HepG2 (cell line): ENCODE data around the gene OLFM2. TPM values are rescaled to one million over a fixed set of nuclear protein-coding genes. Genes with fewer than 3 reads are reported as not detected.

ENCODE experiments used
- ATAC-seq: fragments of 200-7000 bp; cut with Tn5 transposase; 3 replicates; pipeline ENCODE4 v1.9.1; 2020; ENCODE audit warnings: mild to moderate bottlenecking, moderate library complexity
- BruUV-seq: library from RNA; stranded (reverse); fragments of 400-500 nt; replicated peaks from 2 replicates; lab custom pipeline; 2021; lab: Mats Ljungman, UMichigan
- CTCF ChIA-PET: fragments of 300-600 bp; formaldehyde crosslinking; extraction: SDS; loops from one replicate; lab custom pipeline; 2021; ENCODE audit warnings: low total read pairs, inconsistent platforms, low intra/inter-chr PET ratio; lab: Yijun Ruan, JAX
- POLR2A ChIA-PET: fragments of 350-600 bp; sonication (Branson Sonifier 250); formaldehyde crosslinking; loops from one replicate; lab custom pipeline; 2020; ENCODE audit warnings: antibody characterized with exemption, inconsistent platforms; lab: Yijun Ruan, JAX
- DNase-seq: peaks from one replicate; pipeline ENCODE4 v3.0.0-alpha.2; 2015; ENCODE audit warnings: low spot score
- FAIRE-seq: peaks from 3 replicates; lab custom pipeline; 2011; peaks lifted over from hg19 to GRCh38; lab: Jason Lieb, UNC
- H2AFZ ChIP-seq: one replicate; pipeline ENCODE4 v1.6.1; 2011; ENCODE audit warnings: low read length, inconsistent platforms
- H3K27ac ChIP-seq: fragments of 300-600 bp; 3 replicates; pipeline ENCODE4 v1.8.0; 2011; ENCODE audit warnings: mixed run types, mild to moderate bottlenecking, mixed read lengths, low read length, inconsistent platforms; ENCODE audit not compliant: insufficient read depth; ENCODE audit errors: extremely low read length
- H3K27me3 ChIP-seq, 2 experiments: fragments of 200-600 bp in 1 of 2; 2 replicates in 1 of 2; 3 replicates in 1 of 2; pipeline versions ENCODE4 v1.6.0 to v1.8.0; 2011; ENCODE audit warnings: low read length in 2 of 2, mild to moderate bottlenecking in 2 of 2, moderate library complexity in 2 of 2, inconsistent platforms in 1 of 2; ENCODE audit not compliant: insufficient read depth in 2 of 2, control insufficient read depth in 1 of 2
- H3K36me3 ChIP-seq, 2 experiments: fragments of 200-600 bp in 1 of 2; replicated peaks in 1 of 2; 2 replicates in 1 of 2; 3 replicates in 1 of 2; pipeline versions ENCODE4 v1.5.1 to v1.8.0; 2011; ENCODE audit warnings: low read length in 2 of 2, inconsistent platforms in 1 of 2; ENCODE audit not compliant: insufficient read depth in 2 of 2, control insufficient read depth in 1 of 2
- H3K4me1 ChIP-seq: 2 replicates; pipeline ENCODE4 v1.5.1; 2012; ENCODE audit warnings: low read length, inconsistent platforms; ENCODE audit not compliant: insufficient read depth
- H3K4me2 ChIP-seq: 2 replicates; pipeline ENCODE4 v1.6.0; 2011; ENCODE audit warnings: low read depth, low read length, inconsistent platforms
- H3K4me3 ChIP-seq, 3 experiments: fragments of 200-600 bp in 1 of 3; sonication (generic), shearing (Covaris generic) in 1 of 3; replicated peaks in 1 of 3; 2 replicates each; pipeline ENCODE4 v1.5.1; 2011 to 2016; ENCODE audit warnings: low read length in 3 of 3, inconsistent platforms in 2 of 3, low read depth in 2 of 3, mild to moderate bottlenecking in 2 of 3, control low read depth in 1 of 3, mixed read lengths in 1 of 3; ENCODE audit not compliant: insufficient read depth in 1 of 3
- H3K79me2 ChIP-seq: one replicate; pipeline ENCODE4 v1.6.1; 2011; ENCODE audit warnings: low read length, inconsistent platforms; ENCODE audit not compliant: insufficient read depth
- H3K9ac ChIP-seq: 2 replicates; pipeline ENCODE4 v1.6.0; 2011; ENCODE audit warnings: mild to moderate bottlenecking, low read depth, low read length, inconsistent platforms; ENCODE audit not compliant: insufficient read depth
- H3K9me3 ChIP-seq: 2 replicates; pipeline ENCODE4 v1.5.1; 2012; ENCODE audit warnings: mild to moderate bottlenecking, low read length
- H4K20me1 ChIP-seq: 2 replicates; pipeline ENCODE4 v1.6.0; 2011; ENCODE audit warnings: inconsistent platforms, mild to moderate bottlenecking, low read length, moderate library complexity; ENCODE audit not compliant: insufficient read depth
- CC2D1A ChIP-seq: sonication (generic); formaldehyde crosslinking; IDR thresholded peaks from 2 replicates; pipeline ENCODE4 v1.8.1; 2023; ENCODE audit warnings: mild to moderate bottlenecking, missing genetic modification reagents
- FOXA1 ChIP-seq, 2 experiments: fragments of 450-650 bp in 1 of 2; sonication (generic) in 1 of 2; formaldehyde crosslinking in 1 of 2; IDR thresholded peaks; 2 replicates each; pipeline versions ENCODE4 v1.4.0 to v1.6.1; 2016 to 2020; ENCODE audit warnings: missing genetic modification reagents in 1 of 2
- HNRNPUL1 ChIP-seq: fragments of 200-400 bp; formaldehyde crosslinking; IDR thresholded peaks from 2 replicates; pipeline ENCODE4 v1.6.1; 2017; ENCODE audit warnings: low read depth, mild to moderate bottlenecking, low read length, moderate library complexity
- TRAFD1 ChIP-seq: sonication (generic); formaldehyde crosslinking; IDR thresholded peaks from 2 replicates; pipeline ENCODE4 v1.5.1; 2020; ENCODE audit warnings: missing genetic modification reagents, mild to moderate bottlenecking, borderline replicate concordance
- ZNF180 ChIP-seq: sonication (generic); formaldehyde crosslinking; IDR thresholded peaks from 2 replicates; pipeline ENCODE4 v1.4.0; 2020; ENCODE audit warnings: low read depth, missing genetic modification reagents, borderline replicate concordance
- ZNF569 ChIP-seq: sonication (generic); formaldehyde crosslinking; IDR thresholded peaks from 2 replicates; pipeline ENCODE4 v1.5.0; 2020; ENCODE audit warnings: mild to moderate bottlenecking, missing genetic modification reagents, moderate library complexity, borderline replicate concordance
- ZNF629 ChIP-seq: sonication (generic); formaldehyde crosslinking; conservative IDR thresholded peaks from 2 replicates; pipeline ENCODE4 v1.5.0; 2020; ENCODE audit warnings: missing genetic modification reagents
- ZNF879 ChIP-seq: sonication (generic); formaldehyde crosslinking; IDR thresholded peaks from 2 replicates; pipeline ENCODE4 v1.8.1; 2023; ENCODE audit warnings: missing genetic modification reagents
- WGBS: methylation state at CpG from one replicate; pipeline ENCODE4 v1.1.6; 2017; ENCODE audit warnings: low lambda C conversion rate; 5-methylcytosine and 5-hydroxymethylcytosine counted together
- in situ Hi-C: cut with HindIII; loops from 2 replicates; pipeline ENCODE4 v1.10.0; 2017; ENCODE audit warnings: low pct_unique_long_range_greater_than_20kb; ENCODE audit not compliant: extremely low pct_ligation_motif_present
- intact Hi-C: fragments of 100-400 bp; cut with micrococcal nuclease; formaldehyde crosslinking; loops from one replicate; pipeline ENCODE4 v1.10.0; 2022; ENCODE audit not compliant: unreplicated experiment
- polyA plus RNA-seq, 8 experiments: library from polyadenylated mRNA; depleted of rRNA in 3 of 8; stranded (reverse) in 7 of 8; unstranded in 1 of 8; fragments of >200 nt; fragmentation: Illumina TruSeq in 4 of 8; extraction: Trizol in 4 of 8; gene quantifications; 2 replicates each; pipeline versions ENCODE4 v1.2.1 to v1.2.3, GENCODE V29; 2011 to 2016; ENCODE audit warnings: low read depth in 4 of 8, missing spikeins in 1 of 8, mixed read lengths in 1 of 8; ENCODE audit not compliant: insufficient read depth in 1 of 8
- total RNA-seq, 5 experiments: library from RNA; depleted of rRNA; stranded (reverse); fragments of >200 nt; fragmentation: Illumina TruSeq; extraction: Trizol; gene quantifications; 2 replicates each; pipeline ENCODE4 v1.2.3, GENCODE V29; 2016; ENCODE audit warnings: low read depth in 1 of 5
- TF ChIP-seq, protein P1 (sequence below): sonication (generic); formaldehyde crosslinking; IDR thresholded peaks from 2 replicates; pipeline ENCODE4 v1.4.0; 2020; ENCODE audit warnings: low read depth, missing genetic modification reagents

OLFM2 gene
- total and polyA plus RNA-seq, 2 of the 13 experiments (the other 11 are each of a cell fraction or from before 2014, with no cell fraction given), result 0.20 to 0.51 TPM

DNA sequence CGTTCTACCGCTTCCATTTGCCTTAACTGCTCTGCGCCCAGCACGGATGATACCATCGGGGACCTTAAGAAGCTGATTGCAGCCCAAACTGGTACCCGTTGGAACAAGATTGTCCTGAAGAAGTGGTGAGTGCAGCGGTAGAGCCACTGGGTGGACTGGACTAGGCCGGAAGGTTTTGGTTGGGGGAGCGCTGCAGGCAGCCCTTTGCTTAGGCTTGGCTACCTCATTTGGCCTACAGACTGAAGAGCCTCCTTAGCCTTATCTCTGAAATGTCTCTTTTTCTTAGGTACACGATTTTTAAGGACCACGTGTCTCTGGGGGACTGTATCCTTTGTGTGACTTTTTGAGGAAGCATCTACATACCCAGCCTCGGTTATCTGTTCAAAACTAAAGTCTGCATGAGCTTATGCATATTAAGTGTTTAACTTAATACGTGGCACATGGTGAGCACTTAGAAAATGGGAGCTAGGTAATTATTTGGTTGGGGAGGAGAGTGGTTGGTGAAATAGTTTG is 107.7 kb downstream of the OLFM2 start (continued):
- TF ChIP-seq, protein P1, sequence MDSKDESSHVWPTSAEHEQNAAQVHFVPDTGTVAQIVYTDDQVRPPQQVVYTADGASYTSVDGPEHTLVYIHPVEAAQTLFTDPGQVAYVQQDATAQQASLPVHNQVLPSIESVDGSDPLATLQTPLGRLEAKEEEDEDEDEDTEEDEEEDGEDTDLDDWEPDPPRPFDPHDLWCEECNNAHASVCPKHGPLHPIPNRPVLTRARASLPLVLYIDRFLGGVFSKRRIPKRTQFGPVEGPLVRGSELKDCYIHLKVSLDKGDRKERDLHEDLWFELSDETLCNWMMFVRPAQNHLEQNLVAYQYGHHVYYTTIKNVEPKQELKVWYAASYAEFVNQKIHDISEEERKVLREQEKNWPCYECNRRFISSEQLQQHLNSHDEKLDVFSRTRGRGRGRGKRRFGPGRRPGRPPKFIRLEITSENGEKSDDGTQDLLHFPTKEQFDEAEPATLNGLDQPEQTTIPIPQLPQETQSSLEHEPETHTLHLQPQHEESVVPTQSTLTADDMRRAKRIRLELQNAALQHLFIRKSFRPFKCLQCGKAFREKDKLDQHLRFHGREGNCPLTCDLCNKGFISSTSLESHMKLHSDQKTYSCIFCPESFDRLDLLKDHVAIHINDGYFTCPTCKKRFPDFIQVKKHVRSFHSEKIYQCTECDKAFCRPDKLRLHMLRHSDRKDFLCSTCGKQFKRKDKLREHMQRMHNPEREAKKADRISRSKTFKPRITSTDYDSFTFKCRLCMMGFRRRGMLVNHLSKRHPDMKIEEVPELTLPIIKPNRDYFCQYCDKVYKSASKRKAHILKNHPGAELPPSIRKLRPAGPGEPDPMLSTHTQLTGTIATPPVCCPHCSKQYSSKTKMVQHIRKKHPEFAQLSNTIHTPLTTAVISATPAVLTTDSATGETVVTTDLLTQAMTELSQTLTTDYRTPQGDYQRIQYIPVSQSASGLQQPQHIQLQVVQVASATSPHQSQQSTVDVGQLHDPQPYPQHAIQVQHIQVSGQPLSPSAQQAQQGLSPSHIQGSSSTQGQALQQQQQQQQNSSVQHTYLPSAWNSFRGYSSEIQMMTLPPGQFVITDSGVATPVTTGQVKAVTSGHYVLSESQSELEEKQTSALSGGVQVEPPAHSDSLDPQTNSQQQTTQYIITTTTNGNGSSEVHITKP (CRISPR knock-in tag), result no peak
- TF ChIP-seq TRAFD1 (CRISPR knock-in tag) (no peak), ZNF180 (CRISPR knock-in tag) (no peak)

DNA sequence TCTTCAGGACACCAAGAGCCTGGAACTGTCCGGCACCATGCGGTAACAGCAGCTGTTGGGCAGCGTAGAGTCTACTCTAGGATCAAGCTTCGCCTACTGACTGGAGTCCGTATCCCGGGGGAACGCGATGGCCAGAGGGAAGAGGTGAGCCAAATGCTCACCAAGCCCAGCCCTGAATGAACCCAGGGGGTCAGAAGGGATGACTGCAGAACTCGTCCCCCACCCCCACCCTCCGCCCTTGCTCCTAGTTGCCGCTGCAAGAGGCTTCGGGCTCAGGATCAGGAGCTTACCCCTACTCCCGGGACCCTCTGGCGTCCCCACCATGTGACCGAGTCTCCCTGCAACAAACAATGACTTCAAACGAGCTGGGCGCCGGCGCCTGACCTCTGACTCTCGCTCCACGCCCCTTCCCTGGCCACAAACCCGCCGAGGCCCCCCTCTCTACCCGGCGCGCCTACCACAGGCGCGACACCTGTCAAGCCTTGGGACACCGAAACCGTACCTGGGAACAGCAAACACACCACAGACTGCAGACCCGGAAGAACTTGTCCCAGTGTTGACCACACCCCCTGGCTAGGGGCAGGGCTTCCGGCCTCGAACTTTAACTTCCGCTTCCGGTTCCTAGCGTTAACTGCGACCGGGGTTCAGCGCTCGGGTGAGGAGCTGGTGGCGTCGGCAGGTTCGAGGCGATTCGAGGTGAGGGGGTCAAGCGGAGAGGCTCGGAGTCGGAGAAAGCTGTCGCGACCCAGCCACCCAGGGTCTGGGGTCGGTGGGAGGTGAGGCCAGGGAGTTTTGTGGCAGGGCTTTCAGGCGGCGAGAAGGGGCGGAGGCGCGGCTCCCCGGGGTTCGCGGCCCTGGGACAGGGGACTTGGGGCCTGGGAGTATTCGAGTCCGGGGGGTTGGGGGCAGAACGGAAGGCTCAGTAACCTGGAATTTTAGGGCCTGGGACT is 108.8 kb downstream of the OLFM2 start, which contains the start of gene UBL5:
UBL5 (plus strand) TSS at position 630 of the 950 bp plus-strand sequence. CDS start 420 bp downstream, outside the sequence.
- Histone ChIP-seq H3K79me2 (peaks cover 39% of the 10 kb centered on the region), H3K4me2 (peak within 1 kb of the TSS; percentile 98), H3K36me3 (peaks cover 1 to 8% of the 10 kb centered on the region in 2 experiments; a peak in 3 of 5 replicates), H3K9ac (peak within 1 kb of the TSS; percentile 91), H3K27ac (peak within 1 kb of the TSS; percentile 83), H2AFZ (no peak within 1 kb of the TSS), H3K9me3 (no peaks in the 10 kb centered on the region), H3K4me1 (peaks cover 22% of the 10 kb centered on the region), H3K4me3 (peak within 1 kb of the TSS; percentile 80 to 98 (median 96)), H4K20me1 (peaks cover 7% of the 10 kb centered on the region), H3K27me3 (no peaks in the 10 kb centered on the region; a peak in 1 of 5 replicates)
- ATAC-seq (peak; percentile 96), DNase-seq (peak; percentile 91), FAIRE-seq (peak; percentile 96)
- ChIA-PET CTCF (no interaction called here), POLR2A (interaction anchor here (0.6 to 2.2 kb wide), 8 partner anchors 8 to 59 kb away, joined by 3 to 16 read pairs (median 4); partner anchors contain the start of genes FBXL12, PIN1 and ZNF846)
- BruUV-seq, result TSS peak; percentile 84
- intact Hi-C loops (no loop called here), in situ Hi-C loops (no loop called here)
- 2% methylated on average over 19 of the region's 62 CpGs for WGBS
- TF ChIP-seq CC2D1A (CRISPR knock-in tag) (no peak), FOXA1 (IDR thresholded peaks at IDR 0.05) (no peak), FOXA1 (CRISPR knock-in tag; IDR thresholded peaks at IDR 0.05) (peak; percentile 66; the same call in 1 of the 2 replicates), ZNF569 (CRISPR knock-in tag) (no peak), ZNF629 (CRISPR knock-in tag) (0 out of 2 replicates have a peak, but pooled peaks have one; percentile 31), HNRNPUL1 (no peak), ZNF879 (CRISPR knock-in tag) (no peak)
